CD8-positive, alpha-beta memory T cell (primary cell): ENCODE results near the gene TCN1. TPM values are rescaled to one million over a fixed set of nuclear protein-coding genes. Genes with fewer than 3 reads are reported as not detected.
"Not testable (repeated sequence)": the region's sequence is repeated elsewhere in the genome, so short reads cannot be mapped to it uniquely, and the experiment has no call there.

ENCODE experiments used
- CTCF ChIA-PET: fragments of 350-600 bp; sonication (Branson Sonifier 250); formaldehyde crosslinking; loops from one replicate; lab custom pipeline; 2021; ENCODE audit warnings: antibody characterized with exemption; lab: Charles Lee
- POLR2A ChIA-PET: fragments of 350-600 bp; sonication (Branson Sonifier 250); formaldehyde crosslinking; loops from one replicate; lab custom pipeline; 2021; ENCODE audit warnings: antibody characterized with exemption; lab: Charles Lee
- DNase-seq, 5 donors: peaks; one replicate each; pipeline versions ENCODE4 v3.0.0 to v3.0.0-alpha.2; 2020 to 2022; ENCODE audit warnings: mixed read lengths in 1 of 5
- H3K27ac ChIP-seq: one replicate; pipeline ENCODE4 v1.7.0; 2013; ENCODE audit warnings: low read depth, mild to moderate bottlenecking, low read length, moderate library complexity
- H3K27me3 ChIP-seq: 2 replicates; pipeline ENCODE4 v1.7.0; 2013; ENCODE audit warnings: low read length, mild to moderate bottlenecking; ENCODE audit not compliant: insufficient read depth, poor library complexity, severe bottlenecking
- H3K36me3 ChIP-seq: 2 replicates; pipeline ENCODE4 v1.7.0; 2013; ENCODE audit warnings: mild to moderate bottlenecking, low read length, moderate library complexity; ENCODE audit not compliant: insufficient read depth
- H3K4me1 ChIP-seq: 2 replicates; pipeline ENCODE4 v1.7.0; 2013; ENCODE audit warnings: mild to moderate bottlenecking, low read length, moderate library complexity; ENCODE audit not compliant: insufficient read depth
- H3K4me3 ChIP-seq: 2 replicates; pipeline ENCODE4 v1.7.0; 2013; ENCODE audit warnings: mild to moderate bottlenecking, low read length
- H3K9me3 ChIP-seq: 2 replicates; pipeline ENCODE4 v1.7.0; 2013; ENCODE audit warnings: mild to moderate bottlenecking, low read length
- H3K27ac Mint-ChIP-seq, 8 donors: one replicate each; pipeline ENCODE4 v1.8.0; 2020 to 2021; ENCODE audit warnings: mixed read lengths in 8 of 8, mild to moderate bottlenecking in 6 of 8, inconsistent platforms in 3 of 8, moderate library complexity in 3 of 8
- H3K27me3 Mint-ChIP-seq, 2 donors: one replicate each; pipeline ENCODE4 v1.8.0; 2020 to 2021; ENCODE audit warnings: mixed read lengths in 2 of 2, mild to moderate bottlenecking in 1 of 2, moderate library complexity in 1 of 2
- H3K36me3 Mint-ChIP-seq, 3 donors: one replicate each; pipeline ENCODE4 v1.8.0; 2020 to 2021; ENCODE audit warnings: mixed read lengths in 3 of 3, inconsistent platforms in 1 of 3, mild to moderate bottlenecking in 1 of 3
- H3K4me1 Mint-ChIP-seq, 3 donors: one replicate each; pipeline ENCODE4 v1.8.0; 2020 to 2021; ENCODE audit warnings: mixed read lengths in 3 of 3, inconsistent platforms in 1 of 3, mild to moderate bottlenecking in 1 of 3
- H3K4me3 Mint-ChIP-seq, 7 donors: one replicate each; pipeline ENCODE4 v1.8.0; 2020 to 2021; ENCODE audit warnings: mixed read lengths in 7 of 7, mild to moderate bottlenecking in 6 of 7, moderate library complexity in 4 of 7, inconsistent platforms in 2 of 7
- H3K9me3 Mint-ChIP-seq, 5 donors: one replicate each; pipeline ENCODE4 v1.8.0; 2020 to 2022; ENCODE audit warnings: mixed read lengths in 5 of 5, mild to moderate bottlenecking in 3 of 5, moderate library complexity in 2 of 5, inconsistent platforms in 1 of 5
- polyA plus RNA-seq: library from polyadenylated mRNA; unstranded; fragments of 300-500 nt; fragmentation: Illumina TruSeq; gene quantifications from one replicate; pipeline ENCODE4 v1.2.3, GENCODE V29; 2021
- total RNA-seq, 2 experiments: library from RNA; stranded (reverse); gene quantifications; one replicate each; pipeline ENCODE4 v1.2.3, GENCODE V29; 2021

The TCN1 gene
- total and polyA plus RNA-seq, 3 experiments from 2014 or later = not detected

DNA sequence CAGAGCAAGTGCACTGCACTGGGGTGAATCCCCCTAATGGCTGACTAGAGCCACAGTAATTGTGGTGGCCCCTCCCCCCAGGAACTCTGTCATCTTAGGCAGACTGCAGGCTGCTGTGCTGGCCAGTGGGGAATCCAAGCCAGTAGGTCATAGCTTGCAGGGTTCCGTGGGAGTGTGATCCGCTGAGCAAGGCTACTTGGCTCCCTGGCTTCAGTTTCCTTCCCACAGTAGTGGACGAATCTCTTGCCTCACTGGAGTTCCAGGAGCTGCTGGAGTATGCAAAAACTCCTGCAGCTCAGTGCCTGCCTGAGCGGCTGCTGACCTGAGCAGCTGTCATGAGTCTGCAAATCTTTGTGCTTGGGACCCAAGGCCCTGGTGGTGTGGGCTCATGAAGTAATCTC, 25.5 kb upstream of the TCN1 start:
- H3K4me1 ChIP-seq = no peaks in the 10 kb centered on the region
- POLR2A ChIA-PET = no interaction called here
- Mint-ChIP-seq H3K9me3 (peaks cover 28 to 41% (median 35%) of the 10 kb centered on the region in 5 donors), H3K4me1 (no peaks in the 10 kb centered on the region), H3K27me3 (peaks cover 7 to 34% of the 10 kb centered on the region in 2 donors), H3K36me3 (peaks cover 0 to 7% (median 4%) of the 10 kb centered on the region in 3 donors), H3K27ac (no peak overlapping the region), H3K4me3 (no peak overlapping the region)
- CTCF ChIA-PET = no interaction called here
- no peak overlapping the region for H3K4me3 ChIP-seq
- H3K27ac ChIP-seq = no peak overlapping the region
- H3K36me3 ChIP-seq = no peaks in the 10 kb centered on the region
- peaks cover 3% of the 10 kb centered on the region for H3K9me3 ChIP-seq
- DNase-seq = no peak
- H3K27me3 ChIP-seq = peaks cover 6% of the 10 kb centered on the region

DNA sequence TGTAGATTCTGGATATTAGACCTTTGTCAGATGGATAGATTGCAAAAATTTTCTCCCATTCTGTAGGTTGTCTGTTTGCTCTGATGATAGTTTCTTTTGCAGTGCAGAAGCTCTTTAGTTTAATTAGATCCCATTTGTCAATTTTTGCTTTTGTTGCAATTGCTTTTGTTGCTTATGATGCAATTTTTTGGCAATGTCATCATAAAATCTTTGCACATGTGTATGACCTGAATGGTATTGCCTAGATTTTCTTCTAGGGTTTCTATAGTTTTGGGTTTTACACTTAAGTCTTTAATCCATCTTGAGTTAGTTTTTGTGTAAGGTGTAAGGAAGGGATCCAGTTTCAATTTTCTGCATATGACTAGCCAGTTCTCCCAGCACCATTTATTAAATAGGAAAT, 20.9 kb upstream of the TCN1 start:
- CTCF ChIA-PET, POLR2A ChIA-PET, H3K4me3 Mint-ChIP-seq, H3K4me3 ChIP-seq, DNase-seq, H3K36me3 ChIP-seq, H3K27ac Mint-ChIP-seq, H3K9me3 ChIP-seq, H3K27me3 ChIP-seq, H3K4me1 ChIP-seq, H3K27ac ChIP-seq, H3K4me1 Mint-ChIP-seq: not testable (repeated sequence)
- Mint-ChIP-seq H3K9me3 (peaks cover 30 to 45% (median 39%) of the 10 kb centered on the region in 5 donors), H3K27me3 (peaks cover 7 to 11% of the 10 kb centered on the region in 2 donors), H3K36me3 (peaks cover 0 to 12% (median 4%) of the 10 kb centered on the region in 3 donors)

DNA sequence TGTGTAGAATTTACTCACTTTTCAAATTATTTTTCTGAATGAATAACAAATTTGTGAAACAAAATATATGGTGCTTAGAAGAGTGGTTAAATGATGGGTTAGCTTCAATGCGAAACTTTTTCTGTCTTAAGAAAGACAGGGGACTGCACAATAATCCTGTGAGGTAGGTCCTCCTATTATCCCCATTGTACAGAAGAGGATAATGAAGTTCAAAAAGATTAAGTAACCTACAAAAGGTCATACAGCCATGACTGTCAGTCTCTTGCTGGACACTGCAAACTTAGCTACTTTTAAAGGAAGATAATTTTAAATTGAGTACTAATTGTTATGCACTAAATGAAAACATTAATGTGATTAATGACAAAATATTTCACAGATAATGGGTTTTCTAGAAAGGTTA, 17.3 kb upstream of the TCN1 start:
- CTCF ChIA-PET = no interaction called here

DNA sequence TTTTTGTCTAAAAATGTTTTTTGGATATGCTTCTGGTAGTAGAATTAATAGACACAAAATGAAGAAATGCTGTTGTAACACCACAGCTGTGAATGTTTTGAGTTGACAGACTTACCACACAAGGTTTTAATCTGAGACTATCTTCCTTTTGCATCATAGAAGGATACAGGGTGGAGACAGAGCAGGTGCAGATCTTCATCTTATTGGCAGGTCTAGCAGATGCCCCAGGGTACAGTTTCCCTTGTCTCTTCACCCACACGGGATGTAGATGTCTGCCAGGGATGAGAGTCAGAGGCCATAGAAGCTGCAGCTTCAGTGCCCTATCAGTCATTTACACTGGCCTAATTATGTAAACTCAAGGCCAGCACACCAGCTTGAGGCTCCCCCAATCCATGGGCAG, 13.3 kb upstream of the TCN1 start:
- no peak for DNase-seq
- H3K4me1 Mint-ChIP-seq = no peaks in the 10 kb centered on the region
- H3K36me3 Mint-ChIP-seq = peaks cover 0 to 2% (median 0%) of the 10 kb centered on the region in 3 donors
- Histone ChIP-seq H3K27me3 (no peaks in the 10 kb centered on the region), H3K4me3 (no peak overlapping the region), H3K36me3 (no peaks in the 10 kb centered on the region), H3K4me1 (no peaks in the 10 kb centered on the region), H3K9me3 (no peaks in the 10 kb centered on the region), H3K27ac (no peak overlapping the region)
- no peak overlapping the region for H3K27ac Mint-ChIP-seq
- H3K9me3 Mint-ChIP-seq = no peaks in the 10 kb centered on the region
- H3K27me3 Mint-ChIP-seq = peaks cover 11 to 46% of the 10 kb centered on the region in 2 donors
- POLR2A ChIA-PET = no interaction called here
- CTCF ChIA-PET = no interaction called here
- no peak overlapping the region for H3K4me3 Mint-ChIP-seq

More for the DNA sequence above, 17.3 kb upstream of the TCN1 start:
- H3K4me3 Mint-ChIP-seq = no peak overlapping the region
- Histone ChIP-seq H3K4me3 (no peak overlapping the region), H3K9me3 (no peaks in the 10 kb centered on the region), H3K36me3 (no peaks in the 10 kb centered on the region), H3K4me1 (no peaks in the 10 kb centered on the region), H3K27me3 (no peaks in the 10 kb centered on the region), H3K27ac (no peak overlapping the region)
- H3K27me3 Mint-ChIP-seq = peaks cover 4 to 19% of the 10 kb centered on the region in 2 donors
- peaks cover 10 to 21% (median 14%) of the 10 kb centered on the region in 5 donors for H3K9me3 Mint-ChIP-seq
- POLR2A ChIA-PET = no interaction called here
- H3K27ac Mint-ChIP-seq = no peak overlapping the region
- no peak for DNase-seq
- no peaks in the 10 kb centered on the region for H3K4me1 Mint-ChIP-seq
- peaks cover 0 to 5% (median 2%) of the 10 kb centered on the region in 3 donors for H3K36me3 Mint-ChIP-seq

DNA sequence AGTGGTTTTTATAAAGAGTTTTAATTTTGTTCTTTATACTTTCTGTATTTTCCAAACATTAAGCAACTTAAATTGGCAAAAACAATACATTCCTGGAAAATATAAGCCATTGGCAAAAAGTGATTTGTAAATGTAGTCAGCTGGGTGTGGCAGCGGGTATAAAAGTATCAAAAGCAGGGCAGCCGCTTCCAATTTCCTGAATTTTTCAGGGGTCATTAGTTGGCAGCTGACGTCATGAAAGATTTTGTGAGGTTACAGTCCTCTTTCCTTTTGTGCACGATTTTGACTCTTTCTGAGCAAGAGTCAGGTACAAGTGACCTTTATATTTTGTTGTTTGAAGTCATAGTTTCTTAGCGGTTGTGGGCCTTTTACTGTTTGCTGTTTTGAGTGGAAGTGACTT, 12.3 kb upstream of the TCN1 start, which contains the start of gene OOSP3:
OOSP3 (plus strand) TSS at position 208 of the 400 bp plus-strand sequence; CDS start at position 235, 27 bp downstream.
- no peaks in the 10 kb centered on the region for H3K9me3 ChIP-seq
- Mint-ChIP-seq H3K27me3 (peaks cover 10 to 47% of the 10 kb centered on the region in 2 donors), H3K9me3 (no peaks in the 10 kb centered on the region), H3K4me3 (no peak within 1 kb of the TSS), H3K27ac (no peak within 1 kb of the TSS), H3K4me1 (no peaks in the 10 kb centered on the region), H3K36me3 (peaks cover 0 to 2% (median 0%) of the 10 kb centered on the region in 3 donors)
- CTCF ChIA-PET = no interaction called here
- no peak within 1 kb of the TSS for H3K4me3 ChIP-seq
- H3K4me1 ChIP-seq = no peaks in the 10 kb centered on the region
- no peaks in the 10 kb centered on the region for H3K36me3 ChIP-seq
- no peak for DNase-seq
- POLR2A ChIA-PET = no interaction called here
- H3K27me3 ChIP-seq = no peaks in the 10 kb centered on the region
- H3K27ac ChIP-seq = no peak within 1 kb of the TSS

DNA sequence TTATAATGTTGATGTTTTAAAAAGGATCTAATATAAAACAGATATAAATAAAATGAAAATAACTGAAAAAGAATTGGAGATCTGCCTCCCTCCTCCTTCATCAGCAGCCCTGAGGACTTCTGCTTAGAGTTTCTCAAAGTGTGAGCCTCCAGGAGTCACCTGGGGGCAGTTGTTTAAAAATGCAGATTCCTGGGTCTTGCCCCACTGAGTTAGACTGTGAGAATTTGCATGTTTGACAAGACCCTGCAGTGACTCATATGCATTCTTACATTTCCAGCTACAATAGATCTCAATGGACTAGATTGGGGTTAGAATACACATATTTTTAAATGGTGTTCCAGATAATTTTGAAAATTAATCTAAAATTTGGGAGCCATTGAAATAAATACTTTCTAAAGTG, 11.5 kb upstream of the TCN1 start:
- CTCF ChIA-PET = no interaction called here
- Histone ChIP-seq H3K9me3 (no peaks in the 10 kb centered on the region), H3K36me3 (no peaks in the 10 kb centered on the region), H3K4me3 (no peak overlapping the region), H3K4me1 (no peaks in the 10 kb centered on the region), H3K27me3 (no peaks in the 10 kb centered on the region), H3K27ac (no peak overlapping the region)
- Mint-ChIP-seq H3K9me3 (no peaks in the 10 kb centered on the region), H3K4me1 (no peaks in the 10 kb centered on the region), H3K4me3 (no peak overlapping the region), H3K27ac (no peak overlapping the region), H3K27me3 (peaks cover 10 to 47% of the 10 kb centered on the region in 2 donors), H3K36me3 (peaks cover 0 to 2% (median 0%) of the 10 kb centered on the region in 3 donors)
- DNase-seq = no peak
- POLR2A ChIA-PET = no interaction called here

DNA sequence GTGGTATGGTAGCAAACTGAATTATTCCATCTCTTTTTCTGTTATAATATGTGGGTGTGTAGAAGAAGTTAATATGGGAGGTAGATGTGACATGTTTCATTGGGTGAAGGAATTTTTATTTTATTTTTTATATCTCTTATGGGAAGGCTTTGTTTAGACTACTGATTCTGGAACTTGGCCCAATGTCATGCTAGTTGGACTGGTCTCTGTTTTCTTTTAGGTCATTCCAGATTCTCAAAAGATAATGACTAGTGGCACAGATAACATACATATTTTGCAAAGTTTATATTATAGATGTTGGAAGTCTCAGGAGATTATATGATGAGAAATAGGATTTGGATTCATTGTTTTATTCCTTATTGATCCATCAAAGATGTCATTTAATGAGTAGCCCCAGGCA, 11.0 kb upstream of the TCN1 start:
- Histone ChIP-seq H3K4me1 (no peaks in the 10 kb centered on the region), H3K36me3 (no peaks in the 10 kb centered on the region), H3K27ac (no peak overlapping the region), H3K27me3 (no peaks in the 10 kb centered on the region), H3K9me3 (no peaks in the 10 kb centered on the region), H3K4me3 (no peak overlapping the region)
- Mint-ChIP-seq H3K4me3 (no peak overlapping the region), H3K9me3 (no peaks in the 10 kb centered on the region), H3K27me3 (peaks cover 10 to 47% of the 10 kb centered on the region in 2 donors), H3K4me1 (no peaks in the 10 kb centered on the region), H3K36me3 (peaks cover 0 to 2% (median 0%) of the 10 kb centered on the region in 3 donors), H3K27ac (no peak overlapping the region)
- DNase-seq = no peak
- POLR2A ChIA-PET = no interaction called here
- CTCF ChIA-PET = no interaction called here

DNA sequence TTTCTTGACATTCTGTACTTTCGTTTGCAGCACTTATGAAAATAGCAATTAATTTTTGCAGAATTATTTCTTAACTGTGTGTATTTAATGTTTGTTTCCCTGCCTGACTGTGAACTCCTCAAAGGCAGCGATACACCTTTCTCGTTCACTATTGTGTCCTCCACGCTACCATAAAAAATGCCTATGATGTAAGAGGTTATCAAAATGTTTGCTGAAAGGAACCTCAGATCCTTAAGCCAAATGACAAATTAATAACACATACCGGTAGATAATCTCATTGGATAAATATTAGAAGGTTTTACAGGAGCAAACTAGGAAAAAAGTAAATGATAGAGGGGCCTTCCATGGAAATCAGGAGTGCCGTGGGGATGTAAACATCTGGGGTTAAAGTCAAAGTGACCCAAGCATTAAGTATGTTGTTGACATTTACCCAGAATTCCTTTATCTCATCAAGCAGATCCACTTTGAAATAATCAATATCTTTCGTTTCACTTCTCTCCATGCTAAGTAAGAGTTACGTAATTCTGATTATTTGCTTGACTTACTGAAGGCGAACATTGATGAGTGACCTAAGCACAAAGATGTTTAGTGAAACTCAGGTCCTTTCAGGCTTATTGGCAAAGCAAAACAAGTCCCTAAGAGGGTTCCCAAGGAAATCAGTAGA, 9.7 kb upstream of the TCN1 start:
- Histone ChIP-seq H3K27ac (no peak overlapping the region), H3K27me3 (no peaks in the 10 kb centered on the region), H3K4me3 (no peak overlapping the region), H3K4me1 (no peaks in the 10 kb centered on the region), H3K9me3 (no peaks in the 10 kb centered on the region), H3K36me3 (no peaks in the 10 kb centered on the region)
- ChIA-PET POLR2A (no interaction called here), CTCF (no interaction called here)
- H3K9me3 Mint-ChIP-seq = peaks cover 0 to 11% (median 3%) of the 10 kb centered on the region in 5 donors
- peaks cover 13 to 54% of the 10 kb centered on the region in 2 donors for H3K27me3 Mint-ChIP-seq
- no peak for DNase-seq
- no peak overlapping the region for H3K27ac Mint-ChIP-seq
- H3K4me1 Mint-ChIP-seq = no peaks in the 10 kb centered on the region
- H3K36me3 Mint-ChIP-seq = peaks cover 0 to 2% (median 0%) of the 10 kb centered on the region in 3 donors
- no peak overlapping the region for H3K4me3 Mint-ChIP-seq
